D341Med (cell line): ENCODE results near the gene TRAPPC2B.
A peak's percentile ranks its signal among the peaks of the same experiment; 100 is the strongest.
"Not testable (repeated sequence)": the region's sequence is repeated elsewhere in the genome, so short reads cannot be mapped to it uniquely, and the experiment has no call there.

Source experiments
- DNase-seq: peaks from one replicate; pipeline ENCODE4 v3.0.0; 2012; ENCODE audit warnings: low spot score

TRAPPC2B gene

GRCh38 chr19:57374647-57375046, 11.3 kb downstream of the TRAPPC2B start:
- DNase-seq: not testable (repeated sequence)

DNA sequence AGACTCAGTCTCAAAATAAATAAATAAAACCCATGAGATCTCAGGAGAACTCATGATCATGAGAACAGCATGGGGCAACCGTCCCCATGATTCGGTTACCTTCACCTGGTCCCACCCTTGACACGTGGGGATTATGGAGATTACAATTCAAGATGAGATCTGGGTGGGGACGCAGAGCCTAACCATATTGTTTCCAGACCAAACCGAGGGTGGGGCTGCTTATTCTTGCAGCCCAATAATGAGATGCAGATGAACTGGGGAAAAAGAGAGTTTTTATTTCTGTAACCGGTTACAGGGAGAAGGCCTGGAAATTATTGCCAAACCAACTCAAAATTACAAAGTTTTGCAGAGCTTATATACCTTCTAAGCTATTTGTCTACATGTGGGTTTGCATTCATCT, 12.8 kb downstream of the TRAPPC2B start:
- DNase-seq: no peak

- no peak for DNase-seq
Measured at GRCh38 chr19:57377498-57378146, 14.3 kb downstream of the TRAPPC2B start.

DNA sequence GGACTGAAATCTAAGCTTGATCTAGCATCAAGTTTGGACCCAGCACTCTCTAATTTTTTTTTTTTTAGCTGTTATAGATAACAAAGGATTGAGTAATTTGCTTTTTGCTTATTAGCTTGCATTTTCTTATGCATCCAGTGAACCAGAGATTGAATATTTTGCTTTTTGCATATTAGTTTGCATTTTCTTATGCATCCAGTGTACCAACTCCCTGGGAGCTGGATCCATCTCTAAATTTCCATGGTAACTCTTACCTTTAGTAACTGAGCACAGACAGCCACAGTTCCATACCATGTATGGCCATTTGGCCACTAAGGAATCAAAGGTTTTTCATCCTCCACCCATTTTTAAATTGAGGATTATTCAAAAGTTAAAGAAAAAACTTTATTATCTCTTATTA, 17.6 kb downstream of the TRAPPC2B start:
- DNase-seq: no peak

GRCh38 chr19:57382806-57383488, 19.6 kb downstream of the TRAPPC2B start:
- no peak for DNase-seq

GRCh38 chr19:57389194-57389729, 25.9 kb downstream of the TRAPPC2B start:
- no peak for DNase-seq

DNA sequence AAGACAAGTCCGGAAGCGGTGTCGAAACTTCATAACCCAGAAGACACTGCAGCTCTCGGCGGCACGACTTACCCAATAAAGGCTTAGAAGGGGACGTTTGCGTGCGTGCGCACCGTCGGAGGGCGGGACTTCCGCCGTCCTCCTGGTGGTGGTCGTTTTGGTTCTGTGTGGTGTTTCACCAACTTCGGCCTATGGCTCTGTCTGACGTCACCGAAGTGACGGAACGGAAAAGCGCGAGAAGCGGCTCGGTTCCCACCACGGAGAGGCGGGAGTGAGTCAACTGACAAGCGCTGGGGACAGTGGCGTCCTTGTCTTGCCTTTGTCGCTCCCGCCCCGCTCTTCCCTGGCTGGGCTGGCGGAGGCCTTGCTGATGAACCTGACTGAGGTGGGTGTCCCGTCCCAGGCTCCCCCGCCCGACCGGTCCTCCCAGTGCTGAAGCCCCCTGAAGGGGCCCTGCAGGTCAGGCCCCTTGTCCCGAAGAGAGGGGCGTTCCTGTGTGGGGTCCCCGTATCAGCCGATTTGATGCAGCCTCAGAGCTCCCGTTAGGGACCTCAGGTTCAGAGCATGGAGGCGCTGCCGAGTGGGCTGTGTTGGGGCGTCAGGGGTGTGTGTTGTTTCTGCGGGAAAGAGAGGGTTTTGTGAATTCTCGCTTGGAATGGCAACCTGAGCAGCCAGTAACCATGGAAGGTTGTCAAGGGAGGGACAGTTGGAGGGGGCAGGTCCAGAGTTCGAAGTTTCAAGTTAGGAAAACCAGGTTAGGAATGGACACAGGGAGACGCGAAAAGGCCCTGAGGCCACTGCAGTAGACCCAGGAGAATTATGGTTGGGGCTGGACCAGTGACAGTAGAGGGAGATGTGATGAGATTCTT, 26.6 kb downstream of the TRAPPC2B start, which contains the start of gene ZNF548:
Gene ZNF548 (plus strand): TSS at position 125 of the 869 bp plus-strand sequence. CDS start 246 bp downstream, at position 371.
- DNase-seq: peak; percentile 93

DNA sequence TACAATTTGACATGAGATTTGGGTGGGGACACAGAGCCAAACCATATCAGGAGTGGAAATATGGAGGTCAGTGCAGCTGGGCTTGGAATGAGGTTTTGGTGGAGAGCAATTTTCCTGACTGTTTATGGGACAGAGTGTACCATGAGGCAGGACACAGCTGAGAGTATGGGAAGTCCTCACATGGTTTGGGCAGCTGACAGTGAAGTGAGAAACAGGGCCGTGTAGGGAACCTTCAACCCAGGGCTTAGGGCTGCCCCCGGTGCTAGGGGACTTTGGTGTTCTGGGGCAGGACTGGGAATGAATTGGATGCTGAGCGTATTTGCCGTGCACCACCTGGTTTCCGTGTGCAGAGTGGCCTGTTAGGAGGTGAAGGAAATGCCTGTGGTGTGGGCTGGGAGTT, 32.4 kb downstream of the TRAPPC2B start:
- no peak for DNase-seq

DNA sequence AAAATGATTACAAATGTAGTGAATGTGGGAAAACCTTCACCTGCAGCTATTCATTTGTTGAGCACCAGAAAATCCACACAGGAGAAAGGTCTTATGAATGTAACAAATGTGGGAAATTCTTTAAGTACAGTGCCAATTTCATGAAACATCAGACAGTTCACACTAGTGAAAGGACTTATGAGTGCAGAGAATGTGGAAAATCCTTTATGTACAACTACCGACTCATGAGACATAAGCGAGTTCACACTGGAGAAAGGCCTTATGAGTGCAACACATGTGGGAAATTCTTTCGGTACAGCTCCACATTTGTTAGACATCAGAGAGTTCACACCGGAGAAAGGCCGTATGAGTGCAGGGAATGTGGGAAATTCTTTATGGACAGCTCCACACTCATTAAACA, 35.5 kb downstream of the TRAPPC2B start:
- DNase-seq: no peak

DNA sequence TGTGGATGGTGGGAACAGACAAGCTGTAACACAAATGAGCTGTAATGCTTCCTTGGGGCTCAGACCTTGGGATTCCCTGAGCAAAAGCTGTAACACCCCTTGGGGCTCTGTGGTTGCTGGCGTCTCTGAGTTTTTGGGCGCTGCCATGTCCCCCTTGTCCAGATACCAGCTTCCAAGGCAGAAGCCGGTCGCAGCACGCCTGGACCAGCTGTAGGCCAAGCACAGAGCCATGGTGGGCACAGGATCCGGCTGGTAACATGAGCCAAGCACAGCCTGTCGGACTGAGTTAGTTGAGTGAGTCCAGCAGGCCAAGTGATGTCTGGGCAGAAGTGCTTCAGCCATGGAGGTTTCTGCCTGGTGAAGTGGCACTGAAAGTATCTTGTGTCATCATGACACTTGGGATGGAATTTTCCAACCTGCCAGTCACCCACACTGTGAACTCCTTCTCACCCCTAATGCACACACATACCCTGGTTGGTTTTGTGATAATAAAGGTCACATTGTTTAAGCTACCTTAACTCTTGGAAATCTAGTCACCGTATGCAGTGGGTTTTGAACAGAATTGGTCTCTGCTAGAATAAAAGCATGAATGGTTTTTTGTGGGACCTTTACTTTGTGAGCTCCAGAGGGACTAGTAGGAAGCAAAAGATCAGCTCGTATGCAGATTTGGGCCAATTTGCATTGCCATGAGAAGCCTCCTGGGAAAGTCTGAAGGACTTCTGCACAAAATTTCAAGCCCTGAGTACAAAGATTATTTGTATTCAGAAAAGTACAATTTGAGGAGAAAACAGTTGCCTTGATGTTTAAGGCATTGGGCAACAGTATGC, 40.6 kb downstream of the TRAPPC2B start:
- no peak for DNase-seq

DNA sequence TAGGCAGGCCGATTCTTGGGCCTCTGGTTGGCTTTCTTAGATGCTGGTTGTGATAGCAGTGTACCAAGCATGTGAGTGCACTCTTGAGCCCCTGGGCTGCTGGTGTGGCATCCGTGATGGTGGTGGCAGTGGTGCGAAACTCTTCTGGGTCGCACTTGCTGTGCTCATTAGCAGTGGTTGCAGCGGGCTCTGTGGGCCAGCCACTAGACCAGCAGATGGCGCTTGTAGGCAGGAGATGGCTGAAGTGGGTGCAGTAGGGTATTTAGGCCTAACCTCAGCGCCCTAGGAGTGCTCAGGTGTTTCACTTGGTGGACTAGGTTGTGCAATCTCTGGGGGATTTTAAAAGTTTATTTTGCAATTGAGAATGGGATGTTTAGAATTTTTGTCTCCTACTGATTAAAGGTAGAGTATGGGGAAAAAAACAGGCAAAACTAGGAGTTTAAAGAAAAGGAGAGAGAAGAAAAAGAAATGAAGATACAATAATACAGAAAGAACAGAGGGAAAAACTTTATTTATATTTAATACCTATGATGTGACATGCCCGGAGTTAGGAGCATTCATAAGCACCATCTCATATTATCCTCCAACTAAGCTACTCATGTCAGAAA, 43.3 kb downstream of the TRAPPC2B start:
- peak; percentile 90 for DNase-seq

- peak; percentile 94 for DNase-seq
Measured at GRCh38 chr19:57410877-57411671, 47.7 kb downstream of the TRAPPC2B start, which contains the start of gene ZNF17. Gene ZNF17, plus strand, starts transcription at chr19:57411161. Its CDS starts 2,455 bp downstream, at chr19:57413616.
